GM12878 (cell line): ENCODE measurements around the gene AEBP1. TPM values are rescaled to one million over a fixed set of nuclear protein-coding genes. Genes with fewer than 3 reads are reported as not detected.

Source experiments
- BACH1 ChIP-seq: fragments of 450-650 bp; IDR thresholded peaks from 2 replicates; pipeline ENCODE4 v1.6.1; 2017; ENCODE audit warnings: mild to moderate bottlenecking, borderline replicate concordance
- CBX3 ChIP-seq: fragments of 200-600 bp; sonication (generic); IDR thresholded peaks from 2 replicates; pipeline ENCODE4 v1.6.1; 2016; ENCODE audit warnings: low read depth, borderline replicate concordance
- E2F4 ChIP-seq: IDR thresholded peaks from 2 replicates; pipeline ENCODE4 v1.6.1; 2012; ENCODE audit warnings: low read depth, low read length, improper control_type of control experiment
- E2F8 ChIP-seq: fragments of 450-650 bp; IDR thresholded peaks from 2 replicates; pipeline ENCODE4 v1.6.1; 2018; ENCODE audit warnings: mild to moderate bottlenecking, low read depth, moderate library complexity; ENCODE audit not compliant: partially characterized antibody
- ETV6 ChIP-seq, 2 experiments: fragments of 450-650 bp in 1 of 2; IDR thresholded peaks in 1 of 2; conservative IDR thresholded peaks in 1 of 2; 2 replicates each; pipeline ENCODE4 v1.6.1; 2014; ENCODE audit warnings: antibody characterized with exemption in 1 of 2, borderline replicate concordance in 1 of 2, low read depth in 1 of 2, mild to moderate bottlenecking in 1 of 2, moderate library complexity in 1 of 2
- IKZF1 ChIP-seq: fragments of 450-650 bp; conservative IDR thresholded peaks from 2 replicates; pipeline ENCODE4 v1.6.1; 2017; ENCODE audit warnings: antibody characterized with exemption, mild to moderate bottlenecking
- JUNB ChIP-seq: IDR thresholded peaks from 2 replicates; pipeline ENCODE4 v1.6.1; 2016; ENCODE audit warnings: antibody characterized with exemption, mild to moderate bottlenecking
- MTA2 ChIP-seq: fragments of 450-650 bp; IDR thresholded peaks from 2 replicates; pipeline ENCODE4 v1.6.1; 2016; ENCODE audit warnings: low read depth, mild to moderate bottlenecking, moderate library complexity
- NFYA ChIP-seq: IDR thresholded peaks from 2 replicates; pipeline ENCODE4 v1.6.1; 2011; ENCODE audit warnings: low read depth, mild to moderate bottlenecking, low read length, improper control_type of control experiment, borderline replicate concordance
- NFYB ChIP-seq: IDR thresholded peaks from 2 replicates; pipeline ENCODE4 v1.6.1; 2011; ENCODE audit warnings: low read depth, mild to moderate bottlenecking, low read length, improper control_type of control experiment, moderate library complexity; ENCODE audit not compliant: insufficient read depth
- NKRF ChIP-seq: fragments of 450-650 bp; conservative IDR thresholded peaks from 2 replicates; pipeline ENCODE4 v1.6.1; 2017; ENCODE audit warnings: mild to moderate bottlenecking, moderate library complexity
- NR2C1 ChIP-seq: fragments of 450-650 bp; IDR thresholded peaks from 2 replicates; pipeline ENCODE4 v1.6.1; 2017; ENCODE audit warnings: antibody characterized with exemption, mild to moderate bottlenecking, moderate library complexity
- RAD21 ChIP-seq: IDR thresholded peaks from 2 replicates; pipeline ENCODE4 v1.6.1; 2011; ENCODE audit warnings: mild to moderate bottlenecking, low read depth, low read length, moderate library complexity; ENCODE audit not compliant: insufficient read depth
- SP1 ChIP-seq: IDR thresholded peaks from one replicate; pipeline ENCODE4 v1.6.1; 2011; ENCODE audit warnings: low read depth, low read length
- polyA plus RNA-seq, 11 experiments: library from polyadenylated mRNA; depleted of rRNA in 4 of 11; unstranded in 6 of 11; stranded (reverse) in 5 of 11; fragments of >200 nt; fragmentation: Nextera tagmentation in 4 of 11; fragmentation: Illumina TruSeq in 1 of 11; extraction: Ambion mirVana in 4 of 11; extraction: Trizol in 1 of 11; gene quantifications; 1 replicate in 1 of 11; 2 replicates in 10 of 11; pipeline versions ENCODE4 v1.2.1 to v1.2.3, GENCODE V29; 2011 to 2016; ENCODE audit warnings: inconsistent platforms in 2 of 11, missing spikeins in 2 of 11, low read depth in 1 of 11
- total RNA-seq, 4 experiments: library from RNA; depleted of rRNA in 3 of 4; stranded (reverse); fragments of >200 nt in 3 of 4; fragmentation: Illumina TruSeq in 1 of 4; extraction: Trizol in 1 of 4; gene quantifications; 2 replicates each; pipeline versions ENCODE4 v1.2.1 to v1.2.3, GENCODE V29; 2013 to 2021
- TF ChIP-seq, protein P1 (sequence below): fragments of 450-650 bp; IDR thresholded peaks from 2 replicates; pipeline ENCODE4 v1.6.1; 2017; ENCODE audit warnings: mild to moderate bottlenecking
- TF ChIP-seq, protein P2 (sequence below): fragments of 450-650 bp; IDR thresholded peaks from 2 replicates; pipeline ENCODE4 v1.6.1; 2014; ENCODE audit warnings: mild to moderate bottlenecking
- TF ChIP-seq, protein P3 (sequence below): fragments of 450-650 bp; IDR thresholded peaks from 2 replicates; pipeline ENCODE4 v1.6.1; 2017; ENCODE audit warnings: borderline replicate concordance

Gene AEBP1
- total and polyA plus RNA-seq, 10 of the 15 experiments (the other 5 are each of a cell fraction or from before 2014, with no cell fraction given): 0.06 to 0.23 (median 0.11) TPM; not detected in 5

DNA sequence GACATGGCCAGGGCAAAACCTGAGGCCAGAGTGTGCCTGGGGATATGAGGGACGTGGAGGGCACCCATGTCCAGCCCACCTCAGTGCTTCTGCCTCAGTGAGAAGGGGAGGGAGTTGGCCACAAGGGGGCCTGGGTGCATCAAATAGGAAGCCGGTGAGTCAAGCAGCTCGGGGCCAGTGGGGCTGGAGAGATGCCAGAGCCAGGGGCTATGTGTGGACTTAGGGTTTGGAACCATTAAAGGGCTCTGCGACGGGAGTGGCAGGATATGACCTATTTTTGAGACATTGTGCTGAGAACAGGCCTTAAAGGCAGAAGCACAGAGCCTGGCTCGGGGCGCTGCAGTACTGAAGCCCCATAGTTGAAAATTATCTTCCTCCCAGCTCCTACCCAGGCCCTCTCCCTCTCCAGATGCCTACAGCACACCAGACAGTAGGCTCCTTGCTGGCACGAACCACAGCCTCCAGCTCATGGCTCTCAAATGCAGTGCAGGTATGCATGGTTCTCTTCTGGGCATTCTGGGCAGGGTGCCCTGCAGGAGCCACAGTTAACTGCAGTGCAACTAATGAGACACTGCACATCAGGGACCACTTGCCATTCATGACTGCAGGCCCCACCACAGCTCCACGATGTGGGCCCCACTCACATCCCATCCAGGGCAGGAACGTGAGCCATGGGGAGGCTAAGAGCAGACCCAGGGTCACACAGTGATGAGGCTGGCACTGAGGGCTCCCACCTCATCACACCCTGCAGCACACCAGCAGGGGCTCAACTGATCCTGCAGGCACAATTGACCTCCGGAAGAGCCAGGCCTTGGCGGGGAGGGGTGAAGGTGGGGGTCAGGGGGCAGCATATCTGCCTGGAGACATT lies 31.5 kb upstream of the AEBP1 start (continued):
- TF ChIP-seq IKZF1 (no peak), BACH1 (no peak), NFYB (no peak), NR2C1 (no peak), E2F4 (no peak), NFYA (no peak), NKRF (no peak), E2F8 (no peak), SP1 (no peak), CBX3 (no peak), ETV6 (conservative IDR thresholded peaks at IDR 0.05 in 1 of 2, IDR thresholded peaks at IDR 0.05 in 1 of 2; ENCODE audit: borderline replicate concordance in 1 of 2, low read depth in 1 of 2) (no peak), RAD21 (peak; percentile 53), JUNB (no peak), MTA2 (no peak)
- TF ChIP-seq, protein P1, sequence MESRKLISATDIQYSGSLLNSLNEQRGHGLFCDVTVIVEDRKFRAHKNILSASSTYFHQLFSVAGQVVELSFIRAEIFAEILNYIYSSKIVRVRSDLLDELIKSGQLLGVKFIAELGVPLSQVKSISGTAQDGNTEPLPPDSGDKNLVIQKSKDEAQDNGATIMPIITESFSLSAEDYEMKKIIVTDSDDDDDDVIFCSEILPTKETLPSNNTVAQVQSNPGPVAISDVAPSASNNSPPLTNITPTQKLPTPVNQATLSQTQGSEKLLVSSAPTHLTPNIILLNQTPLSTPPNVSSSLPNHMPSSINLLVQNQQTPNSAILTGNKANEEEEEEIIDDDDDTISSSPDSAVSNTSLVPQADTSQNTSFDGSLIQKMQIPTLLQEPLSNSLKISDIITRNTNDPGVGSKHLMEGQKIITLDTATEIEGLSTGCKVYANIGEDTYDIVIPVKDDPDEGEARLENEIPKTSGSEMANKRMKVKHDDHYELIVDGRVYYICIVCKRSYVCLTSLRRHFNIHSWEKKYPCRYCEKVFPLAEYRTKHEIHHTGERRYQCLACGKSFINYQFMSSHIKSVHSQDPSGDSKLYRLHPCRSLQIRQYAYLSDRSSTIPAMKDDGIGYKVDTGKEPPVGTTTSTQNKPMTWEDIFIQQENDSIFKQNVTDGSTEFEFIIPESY: no peak
- TF ChIP-seq, protein P2, sequence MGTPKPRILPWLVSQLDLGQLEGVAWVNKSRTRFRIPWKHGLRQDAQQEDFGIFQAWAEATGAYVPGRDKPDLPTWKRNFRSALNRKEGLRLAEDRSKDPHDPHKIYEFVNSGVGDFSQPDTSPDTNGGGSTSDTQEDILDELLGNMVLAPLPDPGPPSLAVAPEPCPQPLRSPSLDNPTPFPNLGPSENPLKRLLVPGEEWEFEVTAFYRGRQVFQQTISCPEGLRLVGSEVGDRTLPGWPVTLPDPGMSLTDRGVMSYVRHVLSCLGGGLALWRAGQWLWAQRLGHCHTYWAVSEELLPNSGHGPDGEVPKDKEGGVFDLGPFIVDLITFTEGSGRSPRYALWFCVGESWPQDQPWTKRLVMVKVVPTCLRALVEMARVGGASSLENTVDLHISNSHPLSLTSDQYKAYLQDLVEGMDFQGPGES: no peak
- TF ChIP-seq, protein P3, sequence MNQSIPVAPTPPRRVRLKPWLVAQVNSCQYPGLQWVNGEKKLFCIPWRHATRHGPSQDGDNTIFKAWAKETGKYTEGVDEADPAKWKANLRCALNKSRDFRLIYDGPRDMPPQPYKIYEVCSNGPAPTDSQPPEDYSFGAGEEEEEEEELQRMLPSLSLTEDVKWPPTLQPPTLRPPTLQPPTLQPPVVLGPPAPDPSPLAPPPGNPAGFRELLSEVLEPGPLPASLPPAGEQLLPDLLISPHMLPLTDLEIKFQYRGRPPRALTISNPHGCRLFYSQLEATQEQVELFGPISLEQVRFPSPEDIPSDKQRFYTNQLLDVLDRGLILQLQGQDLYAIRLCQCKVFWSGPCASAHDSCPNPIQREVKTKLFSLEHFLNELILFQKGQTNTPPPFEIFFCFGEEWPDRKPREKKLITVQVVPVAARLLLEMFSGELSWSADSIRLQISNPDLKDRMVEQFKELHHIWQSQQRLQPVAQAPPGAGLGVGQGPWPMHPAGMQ: no peak
